Measurements from ENCODE around the gene PPP1R9A.

PPP1R9A gene

DNA sequence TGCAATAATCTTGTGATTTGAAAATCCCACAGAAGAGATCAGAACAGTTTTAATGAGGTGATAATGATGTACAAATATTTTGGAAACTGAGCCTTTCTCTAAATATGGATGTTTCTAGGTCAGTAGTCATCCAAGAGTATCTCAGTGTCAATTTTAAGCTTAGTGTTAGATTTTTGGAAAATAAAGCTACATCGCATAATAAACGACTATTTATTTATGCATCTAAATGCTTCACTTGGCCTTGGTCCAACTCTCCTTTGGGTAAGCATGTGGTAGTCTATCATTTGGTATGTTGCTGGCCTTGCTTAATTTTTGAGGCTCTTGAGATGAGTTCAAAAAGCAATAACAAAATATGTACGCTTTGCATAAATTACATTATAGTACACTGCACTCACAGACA, 5.4 kb upstream of the PPP1R9A start:
- H4K20me1 ChIP-seq (ENCODE audit: insufficient read depth, low read length): no peaks in the 10 kb centered on the region
- H3K9me3 ChIP-seq (ENCODE audit: insufficient read depth, low read length, severe bottlenecking): no peaks in the 10 kb centered on the region
- DNase-seq (no peak), ATAC-seq (ENCODE audit: insufficient read depth, low read depth) (no peak)
- no peaks in the 10 kb centered on the region for H3K36me3 ChIP-seq (ENCODE audit: insufficient read depth, low read length)
- no peak overlapping the region for H3K4me3 ChIP-seq (ENCODE audit: low read depth in 1 of 2, low read length in 2 of 2)
- H3K27ac ChIP-seq (ENCODE audit: low read length): no peak overlapping the region
- H3K9ac ChIP-seq (ENCODE audit: low read depth, low read length): no peak overlapping the region
- no peaks in the 10 kb centered on the region for H3K27me3 ChIP-seq (ENCODE audit: insufficient read depth, low read length, poor library complexity)
- TF ChIP-seq, protein P1, sequence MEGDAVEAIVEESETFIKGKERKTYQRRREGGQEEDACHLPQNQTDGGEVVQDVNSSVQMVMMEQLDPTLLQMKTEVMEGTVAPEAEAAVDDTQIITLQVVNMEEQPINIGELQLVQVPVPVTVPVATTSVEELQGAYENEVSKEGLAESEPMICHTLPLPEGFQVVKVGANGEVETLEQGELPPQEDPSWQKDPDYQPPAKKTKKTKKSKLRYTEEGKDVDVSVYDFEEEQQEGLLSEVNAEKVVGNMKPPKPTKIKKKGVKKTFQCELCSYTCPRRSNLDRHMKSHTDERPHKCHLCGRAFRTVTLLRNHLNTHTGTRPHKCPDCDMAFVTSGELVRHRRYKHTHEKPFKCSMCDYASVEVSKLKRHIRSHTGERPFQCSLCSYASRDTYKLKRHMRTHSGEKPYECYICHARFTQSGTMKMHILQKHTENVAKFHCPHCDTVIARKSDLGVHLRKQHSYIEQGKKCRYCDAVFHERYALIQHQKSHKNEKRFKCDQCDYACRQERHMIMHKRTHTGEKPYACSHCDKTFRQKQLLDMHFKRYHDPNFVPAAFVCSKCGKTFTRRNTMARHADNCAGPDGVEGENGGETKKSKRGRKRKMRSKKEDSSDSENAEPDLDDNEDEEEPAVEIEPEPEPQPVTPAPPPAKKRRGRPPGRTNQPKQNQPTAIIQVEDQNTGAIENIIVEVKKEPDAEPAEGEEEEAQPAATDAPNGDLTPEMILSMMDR (IDR thresholded peaks at IDR 0.05; ENCODE audit: borderline replicate concordance, extremely low read depth, low read length, poor library complexity, severe bottlenecking): no peak
- TF ChIP-seq EZH2 (IDR thresholded peaks at IDR 0.05; ENCODE audit: borderline replicate concordance, low read depth, low read length, severe bottlenecking): no peak
- no peak overlapping the region for H3K4me2 ChIP-seq (ENCODE audit: insufficient read depth, low read length)
- no peaks in the 10 kb centered on the region for H3K4me1 ChIP-seq (ENCODE audit: insufficient read depth, low read length)
- H3K79me2 ChIP-seq (ENCODE audit: insufficient read depth, low read length): no peaks in the 10 kb centered on the region
- H2AFZ ChIP-seq (ENCODE audit: low read depth, low read length): no peak overlapping the region

DNA sequence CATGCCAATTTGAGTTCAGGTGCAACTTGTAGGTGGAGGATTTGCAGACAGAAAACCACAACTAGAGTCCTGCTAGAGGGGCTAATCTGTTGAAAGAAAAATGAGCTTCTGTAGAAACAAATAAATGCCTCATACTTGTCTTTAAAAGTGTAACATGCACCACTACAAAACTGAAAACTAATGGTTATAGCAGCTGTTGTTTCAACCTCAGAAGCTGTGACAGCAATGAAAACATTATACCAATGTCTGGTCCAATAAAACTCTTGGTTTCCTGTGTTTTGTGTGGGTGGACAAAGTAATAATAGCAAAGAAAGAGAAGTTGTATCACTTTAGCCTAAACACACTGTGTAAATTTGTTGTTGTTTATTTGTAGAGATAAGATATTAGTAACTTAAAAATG, 3.4 kb upstream of the PPP1R9A start:
- DNase-seq (no peak), ATAC-seq (ENCODE audit: insufficient read depth, low read depth) (no peak)
- H3K9me3 ChIP-seq (ENCODE audit: insufficient read depth, low read length, severe bottlenecking): no peaks in the 10 kb centered on the region
- no peak overlapping the region for H2AFZ ChIP-seq (ENCODE audit: low read depth, low read length)
- H3K4me1 ChIP-seq (ENCODE audit: insufficient read depth, low read length): no peaks in the 10 kb centered on the region
- no peak overlapping the region for H3K9ac ChIP-seq (ENCODE audit: low read depth, low read length)
- no peaks in the 10 kb centered on the region for H3K27me3 ChIP-seq (ENCODE audit: insufficient read depth, low read length, poor library complexity)
- H3K27ac ChIP-seq (ENCODE audit: low read length): no peak overlapping the region
- no peak overlapping the region for H3K4me3 ChIP-seq (ENCODE audit: low read depth in 1 of 2, low read length in 2 of 2)
- H3K36me3 ChIP-seq (ENCODE audit: insufficient read depth, low read length): no peaks in the 10 kb centered on the region
- no peaks in the 10 kb centered on the region for H4K20me1 ChIP-seq (ENCODE audit: insufficient read depth, low read length)
- no peaks in the 10 kb centered on the region for H3K79me2 ChIP-seq (ENCODE audit: insufficient read depth, low read length)
- TF ChIP-seq, protein P1 (IDR thresholded peaks at IDR 0.05; ENCODE audit: borderline replicate concordance, extremely low read depth, low read length, poor library complexity, severe bottlenecking): no peak
- TF ChIP-seq EZH2 (IDR thresholded peaks at IDR 0.05; ENCODE audit: borderline replicate concordance, low read depth, low read length, severe bottlenecking): no peak
- H3K4me2 ChIP-seq (ENCODE audit: insufficient read depth, low read length): no peak overlapping the region

GRCh38 chr7:94904982-94905381, 2.4 kb upstream of the PPP1R9A start:
- Histone ChIP-seq H3K4me1 (ENCODE audit: insufficient read depth, low read length) (no peaks in the 10 kb centered on the region), H4K20me1 (ENCODE audit: insufficient read depth, low read length) (no peaks in the 10 kb centered on the region), H3K27ac (ENCODE audit: low read length) (no peak overlapping the region), H3K79me2 (ENCODE audit: insufficient read depth, low read length) (no peaks in the 10 kb centered on the region), H3K9ac (ENCODE audit: low read depth, low read length) (no peak overlapping the region), H3K27me3 (ENCODE audit: insufficient read depth, low read length, poor library complexity) (no peaks in the 10 kb centered on the region), H3K4me2 (ENCODE audit: insufficient read depth, low read length) (no peak overlapping the region), H3K36me3 (ENCODE audit: insufficient read depth, low read length) (no peaks in the 10 kb centered on the region), H3K4me3 (ENCODE audit: low read depth in 1 of 2, low read length in 2 of 2) (no peak overlapping the region), H2AFZ (ENCODE audit: low read depth, low read length) (no peak overlapping the region), H3K9me3 (ENCODE audit: insufficient read depth, low read length, severe bottlenecking) (no peaks in the 10 kb centered on the region)
- DNase-seq (no peak), ATAC-seq (ENCODE audit: insufficient read depth, low read depth) (no peak)
- TF ChIP-seq EZH2 (IDR thresholded peaks at IDR 0.05; ENCODE audit: borderline replicate concordance, low read depth, low read length, severe bottlenecking): no peak
- TF ChIP-seq, protein P1 (IDR thresholded peaks at IDR 0.05; ENCODE audit: borderline replicate concordance, extremely low read depth, low read length, poor library complexity, severe bottlenecking): no peak
